ENCODE results near the gene CFAP54. TPM values are rescaled to one million over a fixed set of nuclear protein-coding genes. Genes with fewer than 3 reads are reported as not detected.

The CFAP54 gene
- polyA plus RNA-seq, 1 donor from 2014 or later = 1.1 TPM

DNA sequence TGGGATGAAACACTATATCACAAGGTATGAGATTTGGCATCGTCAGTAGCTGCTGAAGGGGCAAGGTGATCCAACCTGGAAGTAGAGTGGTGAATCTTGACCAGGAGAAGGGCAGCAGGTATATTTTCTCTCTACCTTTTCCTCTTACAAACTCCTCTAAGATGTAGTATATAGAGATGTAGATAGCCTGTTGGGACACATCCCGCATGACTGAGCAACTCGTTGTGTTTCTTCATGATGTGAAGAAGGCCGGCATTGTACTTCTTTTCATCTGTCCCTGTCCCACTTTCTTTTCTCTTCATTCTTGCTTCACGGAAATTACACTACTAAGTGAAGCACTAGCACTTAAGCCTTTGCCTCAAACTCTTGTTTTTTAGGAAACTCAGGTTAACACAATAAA lies 7.3 kb upstream of the CFAP54 start:
- Histone ChIP-seq H3K9me3 (ENCODE audit: low read length) (no peaks in the 10 kb centered on the region), H2AFZ (ENCODE audit: low read depth, low read length) (no peak overlapping the region), H4K20me1 (ENCODE audit: insufficient read depth) (no peaks in the 10 kb centered on the region), H3K9ac (ENCODE audit: low read length) (no peak overlapping the region), H3K4me2 (ENCODE audit: low read length) (no peak overlapping the region), H3F3A (ENCODE audit: insufficient read depth, low read length, poor library complexity, severe bottlenecking) (no peaks in the 10 kb centered on the region), H3K4me3 (ENCODE audit: low read length) (no peak overlapping the region), H3K27me3 (ENCODE audit: insufficient read depth, low read depth, low read length) (no peaks in the 10 kb centered on the region), H3K9me2 (ENCODE audit: insufficient read depth, low read length) (no peaks in the 10 kb centered on the region), H3K27ac (ENCODE audit: low read length) (no peak overlapping the region), H3K79me2 (replicated peaks; ENCODE audit: insufficient read depth, low read length) (no peaks in the 10 kb centered on the region), H3K36me3 (ENCODE audit: insufficient read depth, low read length) (no peaks in the 10 kb centered on the region)
- TF ChIP-seq, protein P1, sequence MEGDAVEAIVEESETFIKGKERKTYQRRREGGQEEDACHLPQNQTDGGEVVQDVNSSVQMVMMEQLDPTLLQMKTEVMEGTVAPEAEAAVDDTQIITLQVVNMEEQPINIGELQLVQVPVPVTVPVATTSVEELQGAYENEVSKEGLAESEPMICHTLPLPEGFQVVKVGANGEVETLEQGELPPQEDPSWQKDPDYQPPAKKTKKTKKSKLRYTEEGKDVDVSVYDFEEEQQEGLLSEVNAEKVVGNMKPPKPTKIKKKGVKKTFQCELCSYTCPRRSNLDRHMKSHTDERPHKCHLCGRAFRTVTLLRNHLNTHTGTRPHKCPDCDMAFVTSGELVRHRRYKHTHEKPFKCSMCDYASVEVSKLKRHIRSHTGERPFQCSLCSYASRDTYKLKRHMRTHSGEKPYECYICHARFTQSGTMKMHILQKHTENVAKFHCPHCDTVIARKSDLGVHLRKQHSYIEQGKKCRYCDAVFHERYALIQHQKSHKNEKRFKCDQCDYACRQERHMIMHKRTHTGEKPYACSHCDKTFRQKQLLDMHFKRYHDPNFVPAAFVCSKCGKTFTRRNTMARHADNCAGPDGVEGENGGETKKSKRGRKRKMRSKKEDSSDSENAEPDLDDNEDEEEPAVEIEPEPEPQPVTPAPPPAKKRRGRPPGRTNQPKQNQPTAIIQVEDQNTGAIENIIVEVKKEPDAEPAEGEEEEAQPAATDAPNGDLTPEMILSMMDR (IDR thresholded peaks at IDR 0.05; ENCODE audit: poor library complexity, severe bottlenecking) = no peak
- TF ChIP-seq TAF1 (IDR thresholded peaks at IDR 0.05; ENCODE audit: low read depth) = no peak
- TF ChIP-seq RAD21 (conservative IDR thresholded peaks at IDR 0.05) = no peak

GRCh38 chr12:96483116-96483515 lies 6.3 kb upstream of the CFAP54 start:
- H3F3A ChIP-seq (ENCODE audit: insufficient read depth, low read length, poor library complexity, severe bottlenecking) = no peaks in the 10 kb centered on the region
- no peak overlapping the region for H3K4me2 ChIP-seq (ENCODE audit: low read length)
- no peaks in the 10 kb centered on the region for H3K9me3 ChIP-seq (ENCODE audit: low read length)
- no peaks in the 10 kb centered on the region for H4K20me1 ChIP-seq (ENCODE audit: insufficient read depth)
- H3K79me2 ChIP-seq (replicated peaks; ENCODE audit: insufficient read depth, low read length) = no peaks in the 10 kb centered on the region
- H3K4me3 ChIP-seq (ENCODE audit: low read length) = no peak overlapping the region
- no peaks in the 10 kb centered on the region for H3K27me3 ChIP-seq (ENCODE audit: insufficient read depth, low read depth, low read length)
- no peak for TF ChIP-seq SMC3 (conservative IDR thresholded peaks at IDR 0.05; ENCODE audit: poor library complexity)
- TF ChIP-seq EZH2 (IDR thresholded peaks at IDR 0.05; ENCODE audit: borderline replicate concordance, insufficient read depth, low read length, poor library complexity, severe bottlenecking) = no peak
- TF ChIP-seq EP300 (conservative IDR thresholded peaks at IDR 0.05; ENCODE audit: poor library complexity, severe bottlenecking) = no peak
- TF ChIP-seq, protein P2, sequence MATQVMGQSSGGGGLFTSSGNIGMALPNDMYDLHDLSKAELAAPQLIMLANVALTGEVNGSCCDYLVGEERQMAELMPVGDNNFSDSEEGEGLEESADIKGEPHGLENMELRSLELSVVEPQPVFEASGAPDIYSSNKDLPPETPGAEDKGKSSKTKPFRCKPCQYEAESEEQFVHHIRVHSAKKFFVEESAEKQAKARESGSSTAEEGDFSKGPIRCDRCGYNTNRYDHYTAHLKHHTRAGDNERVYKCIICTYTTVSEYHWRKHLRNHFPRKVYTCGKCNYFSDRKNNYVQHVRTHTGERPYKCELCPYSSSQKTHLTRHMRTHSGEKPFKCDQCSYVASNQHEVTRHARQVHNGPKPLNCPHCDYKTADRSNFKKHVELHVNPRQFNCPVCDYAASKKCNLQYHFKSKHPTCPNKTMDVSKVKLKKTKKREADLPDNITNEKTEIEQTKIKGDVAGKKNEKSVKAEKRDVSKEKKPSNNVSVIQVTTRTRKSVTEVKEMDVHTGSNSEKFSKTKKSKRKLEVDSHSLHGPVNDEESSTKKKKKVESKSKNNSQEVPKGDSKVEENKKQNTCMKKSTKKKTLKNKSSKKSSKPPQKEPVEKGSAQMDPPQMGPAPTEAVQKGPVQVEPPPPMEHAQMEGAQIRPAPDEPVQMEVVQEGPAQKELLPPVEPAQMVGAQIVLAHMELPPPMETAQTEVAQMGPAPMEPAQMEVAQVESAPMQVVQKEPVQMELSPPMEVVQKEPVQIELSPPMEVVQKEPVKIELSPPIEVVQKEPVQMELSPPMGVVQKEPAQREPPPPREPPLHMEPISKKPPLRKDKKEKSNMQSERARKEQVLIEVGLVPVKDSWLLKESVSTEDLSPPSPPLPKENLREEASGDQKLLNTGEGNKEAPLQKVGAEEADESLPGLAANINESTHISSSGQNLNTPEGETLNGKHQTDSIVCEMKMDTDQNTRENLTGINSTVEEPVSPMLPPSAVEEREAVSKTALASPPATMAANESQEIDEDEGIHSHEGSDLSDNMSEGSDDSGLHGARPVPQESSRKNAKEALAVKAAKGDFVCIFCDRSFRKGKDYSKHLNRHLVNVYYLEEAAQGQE (IDR thresholded peaks at IDR 0.05; ENCODE audit: borderline replicate concordance) = no peak
- no peak for TF ChIP-seq POLR2AphosphoS5 (IDR thresholded peaks at IDR 0.05)
- TF ChIP-seq TAF1 (IDR thresholded peaks at IDR 0.05; ENCODE audit: low read depth) = no peak
- TF ChIP-seq RAD21 (conservative IDR thresholded peaks at IDR 0.05) = no peak
- TF ChIP-seq MXI1 (conservative IDR thresholded peaks at IDR 0.05; ENCODE audit: poor library complexity, severe bottlenecking) = no peak
- no peaks in the 10 kb centered on the region for H3K36me3 ChIP-seq (ENCODE audit: insufficient read depth, low read length)
- no peak overlapping the region for H2AFZ ChIP-seq (ENCODE audit: low read depth, low read length)
- H3K9ac ChIP-seq (ENCODE audit: low read length) = no peak overlapping the region
- H3K9me2 ChIP-seq (ENCODE audit: insufficient read depth, low read length) = no peaks in the 10 kb centered on the region
- no peak overlapping the region for H3K27ac ChIP-seq (ENCODE audit: low read length)

Data from neural cell (in vitro differentiated cells).